HG03460 (cell line): Measurements from ENCODE around the gene GNAT3.

Experiments used
- ATAC-seq: cut with Tn5 transposase; IDR thresholded peaks from one replicate; pipeline ENCODE4 v1.9.1; 2021; ENCODE audit not compliant: unreplicated experiment

The GNAT3 gene

GRCh38 chr7:80511964-80512363, at the start of gene GNAT3:
Gene GNAT3 (minus strand): TSS chr7:80512064. CDS start chr7:80511926, 138 bp downstream.
- ATAC-seq: no peak

GRCh38 chr7:80558116-80558515, 46.3 kb upstream of the GNAT3 start:
- ATAC-seq: no peak

- no peak for ATAC-seq
These were observed 40.3 kb upstream of the GNAT3 start for GRCh38 chr7:80552031-80552694.

- no peak for ATAC-seq
These were observed 38.1 kb upstream of the GNAT3 start for GRCh38 chr7:80550005-80550404.

GRCh38 chr7:80548840-80549530, 37.1 kb upstream of the GNAT3 start:
- ATAC-seq: no peak

GRCh38 chr7:80542398-80542797, 30.5 kb upstream of the GNAT3 start:
- no peak for ATAC-seq

GRCh38 chr7:80540836-80541235, 29.0 kb upstream of the GNAT3 start:
- ATAC-seq: no peak

- no peak for ATAC-seq
These were observed 25.2 kb upstream of the GNAT3 start for GRCh38 chr7:80537091-80537490.

- ATAC-seq: no peak
These were observed 24.6 kb upstream of the GNAT3 start for GRCh38 chr7:80536426-80536825.

GRCh38 chr7:80533287-80533686, 21.4 kb upstream of the GNAT3 start:
- ATAC-seq: no peak

- ATAC-seq: no peak
These were observed 20.3 kb upstream of the GNAT3 start for GRCh38 chr7:80532153-80532552.

- no peak for ATAC-seq
These were observed 18.3 kb upstream of the GNAT3 start for GRCh38 chr7:80530136-80530535.

GRCh38 chr7:80529362-80529761, 17.5 kb upstream of the GNAT3 start:
- ATAC-seq: no peak

- no peak for ATAC-seq
These were observed 16.8 kb upstream of the GNAT3 start for GRCh38 chr7:80528689-80529088.

- ATAC-seq: no peak
These were observed 14.6 kb upstream of the GNAT3 start for GRCh38 chr7:80526472-80526871.

GRCh38 chr7:80524693-80525092, 12.8 kb upstream of the GNAT3 start:
- no peak for ATAC-seq

GRCh38 chr7:80521809-80522208, 9.9 kb upstream of the GNAT3 start:
- ATAC-seq: no peak

- ATAC-seq: no peak
These were observed 8.3 kb upstream of the GNAT3 start for GRCh38 chr7:80520199-80520598.

- no peak for ATAC-seq
These were observed 5.5 kb upstream of the GNAT3 start for GRCh38 chr7:80517282-80517747.

GRCh38 chr7:80515298-80515697, 3.4 kb upstream of the GNAT3 start:
- no peak for ATAC-seq

GRCh38 chr7:80510021-80510420, 1.8 kb downstream of the GNAT3 start:
- ATAC-seq: no peak

- ATAC-seq: no peak
These were observed 3.4 kb downstream of the GNAT3 start for GRCh38 chr7:80508440-80508839.
